ENCODE data around the gene AKAP13.

DNA sequence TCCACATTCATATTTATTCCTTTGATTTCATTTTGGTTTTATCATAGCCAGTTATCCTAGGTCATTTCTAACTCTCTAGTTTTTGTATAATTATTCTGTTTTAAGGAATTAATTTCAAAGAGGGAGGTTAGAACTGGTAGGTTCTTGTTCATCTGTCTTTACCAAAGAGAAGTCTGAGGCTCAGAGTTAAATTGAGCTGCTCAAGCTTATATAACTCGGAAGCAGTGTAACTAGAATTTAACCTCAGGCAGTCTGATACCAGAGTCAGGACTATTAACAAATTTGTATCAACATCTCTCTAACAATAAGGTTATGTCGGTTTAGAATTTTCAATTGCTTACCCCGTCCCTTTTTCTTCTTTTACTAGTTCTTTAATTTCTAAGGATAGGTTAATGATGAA is 84.1 kb downstream of the AKAP13 start:
- TF ChIP-seq, protein P1, sequence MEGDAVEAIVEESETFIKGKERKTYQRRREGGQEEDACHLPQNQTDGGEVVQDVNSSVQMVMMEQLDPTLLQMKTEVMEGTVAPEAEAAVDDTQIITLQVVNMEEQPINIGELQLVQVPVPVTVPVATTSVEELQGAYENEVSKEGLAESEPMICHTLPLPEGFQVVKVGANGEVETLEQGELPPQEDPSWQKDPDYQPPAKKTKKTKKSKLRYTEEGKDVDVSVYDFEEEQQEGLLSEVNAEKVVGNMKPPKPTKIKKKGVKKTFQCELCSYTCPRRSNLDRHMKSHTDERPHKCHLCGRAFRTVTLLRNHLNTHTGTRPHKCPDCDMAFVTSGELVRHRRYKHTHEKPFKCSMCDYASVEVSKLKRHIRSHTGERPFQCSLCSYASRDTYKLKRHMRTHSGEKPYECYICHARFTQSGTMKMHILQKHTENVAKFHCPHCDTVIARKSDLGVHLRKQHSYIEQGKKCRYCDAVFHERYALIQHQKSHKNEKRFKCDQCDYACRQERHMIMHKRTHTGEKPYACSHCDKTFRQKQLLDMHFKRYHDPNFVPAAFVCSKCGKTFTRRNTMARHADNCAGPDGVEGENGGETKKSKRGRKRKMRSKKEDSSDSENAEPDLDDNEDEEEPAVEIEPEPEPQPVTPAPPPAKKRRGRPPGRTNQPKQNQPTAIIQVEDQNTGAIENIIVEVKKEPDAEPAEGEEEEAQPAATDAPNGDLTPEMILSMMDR (IDR thresholded peaks at IDR 0.05) = no peak
- TF ChIP-seq POLR2A (IDR thresholded peaks at IDR 0.05) = no peak
